ENCODE measurements around the gene SELENOH.

DNA sequence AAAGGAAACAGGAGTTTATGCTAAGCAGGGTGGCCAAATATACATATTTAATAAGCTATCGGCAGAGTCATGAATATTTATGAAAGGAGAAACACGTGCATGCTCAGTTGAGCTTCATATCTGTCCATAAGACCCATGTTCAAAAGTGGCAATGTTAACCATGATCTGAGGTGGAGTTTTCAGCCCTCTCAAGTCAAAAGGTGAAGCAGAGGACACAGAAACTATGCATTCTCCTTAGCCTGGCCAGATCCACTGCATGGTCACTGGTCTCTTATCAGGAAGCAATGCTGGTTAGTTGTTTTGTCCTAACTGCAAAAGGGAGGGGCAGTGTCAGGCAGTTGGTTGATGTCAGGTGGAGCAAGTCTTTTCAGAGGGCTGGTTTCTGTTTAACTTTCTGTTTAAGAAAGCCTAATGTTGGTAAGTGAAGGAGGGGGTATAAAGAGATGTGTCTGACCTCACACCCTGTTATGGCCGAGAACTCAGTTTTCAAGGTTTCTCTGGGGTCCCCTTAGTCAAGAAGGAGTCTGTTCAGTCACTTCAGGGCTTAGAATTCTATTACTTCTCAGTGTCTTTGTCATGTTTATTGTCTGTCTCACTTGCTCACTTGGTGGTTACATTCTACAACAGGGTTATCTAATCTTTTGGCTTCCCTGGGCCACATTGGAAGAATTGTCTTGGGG lies 5.5 kb upstream of the SELENOH start:
- TF ChIP-seq CTCF (IDR thresholded peaks at IDR 0.05) (no peak), POLR2AphosphoS5 (IDR thresholded peaks at IDR 0.05) (peak in 2 of 3 donors; percentile 43 to 47), POLR2A (IDR thresholded peaks at IDR 0.05) (no peak), EP300 (IDR thresholded peaks at IDR 0.05; ENCODE audit: low read depth) (no peak)
